ENCODE data around the gene UBE2A.

Gene UBE2A

DNA sequence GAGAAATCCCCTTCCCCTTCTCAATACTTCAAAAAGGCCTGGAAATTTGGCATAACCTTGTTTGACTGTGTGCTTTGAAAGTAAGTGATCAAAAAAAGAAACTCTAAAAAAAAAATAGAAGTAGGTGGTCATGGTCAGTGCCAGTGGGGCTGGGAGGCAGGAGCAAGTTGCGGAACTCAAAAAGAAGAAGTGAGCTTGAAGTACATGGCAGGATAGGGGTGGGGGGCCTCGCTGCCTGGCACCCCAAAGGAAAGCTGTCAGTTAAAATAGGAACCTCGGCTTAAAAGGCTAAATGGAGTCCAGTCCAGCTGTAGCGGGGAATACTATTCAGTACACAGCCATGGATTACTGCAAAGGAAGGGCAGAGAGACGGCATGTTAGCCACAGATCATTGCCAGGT is 44.1 kb downstream of the UBE2A start:
- TF ChIP-seq, protein P1, sequence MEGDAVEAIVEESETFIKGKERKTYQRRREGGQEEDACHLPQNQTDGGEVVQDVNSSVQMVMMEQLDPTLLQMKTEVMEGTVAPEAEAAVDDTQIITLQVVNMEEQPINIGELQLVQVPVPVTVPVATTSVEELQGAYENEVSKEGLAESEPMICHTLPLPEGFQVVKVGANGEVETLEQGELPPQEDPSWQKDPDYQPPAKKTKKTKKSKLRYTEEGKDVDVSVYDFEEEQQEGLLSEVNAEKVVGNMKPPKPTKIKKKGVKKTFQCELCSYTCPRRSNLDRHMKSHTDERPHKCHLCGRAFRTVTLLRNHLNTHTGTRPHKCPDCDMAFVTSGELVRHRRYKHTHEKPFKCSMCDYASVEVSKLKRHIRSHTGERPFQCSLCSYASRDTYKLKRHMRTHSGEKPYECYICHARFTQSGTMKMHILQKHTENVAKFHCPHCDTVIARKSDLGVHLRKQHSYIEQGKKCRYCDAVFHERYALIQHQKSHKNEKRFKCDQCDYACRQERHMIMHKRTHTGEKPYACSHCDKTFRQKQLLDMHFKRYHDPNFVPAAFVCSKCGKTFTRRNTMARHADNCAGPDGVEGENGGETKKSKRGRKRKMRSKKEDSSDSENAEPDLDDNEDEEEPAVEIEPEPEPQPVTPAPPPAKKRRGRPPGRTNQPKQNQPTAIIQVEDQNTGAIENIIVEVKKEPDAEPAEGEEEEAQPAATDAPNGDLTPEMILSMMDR (IDR thresholded peaks at IDR 0.05; ENCODE audit: insufficient read depth, low read length, missing control alignments) = no peak
- DNase-seq (ENCODE audit: low read depth, low spot score) = no peak
- ChIA-PET POLR2A (no interaction called here), CTCF (interaction anchor here (0.6 to 0.9 kb wide), 2 partner anchors 8 to 117 kb away, joined by 3 read pairs; no protein-coding TSS in a partner anchor)
- H3K4me3 ChIP-seq (ENCODE audit: low read depth, low read length) = no peak overlapping the region

DNA sequence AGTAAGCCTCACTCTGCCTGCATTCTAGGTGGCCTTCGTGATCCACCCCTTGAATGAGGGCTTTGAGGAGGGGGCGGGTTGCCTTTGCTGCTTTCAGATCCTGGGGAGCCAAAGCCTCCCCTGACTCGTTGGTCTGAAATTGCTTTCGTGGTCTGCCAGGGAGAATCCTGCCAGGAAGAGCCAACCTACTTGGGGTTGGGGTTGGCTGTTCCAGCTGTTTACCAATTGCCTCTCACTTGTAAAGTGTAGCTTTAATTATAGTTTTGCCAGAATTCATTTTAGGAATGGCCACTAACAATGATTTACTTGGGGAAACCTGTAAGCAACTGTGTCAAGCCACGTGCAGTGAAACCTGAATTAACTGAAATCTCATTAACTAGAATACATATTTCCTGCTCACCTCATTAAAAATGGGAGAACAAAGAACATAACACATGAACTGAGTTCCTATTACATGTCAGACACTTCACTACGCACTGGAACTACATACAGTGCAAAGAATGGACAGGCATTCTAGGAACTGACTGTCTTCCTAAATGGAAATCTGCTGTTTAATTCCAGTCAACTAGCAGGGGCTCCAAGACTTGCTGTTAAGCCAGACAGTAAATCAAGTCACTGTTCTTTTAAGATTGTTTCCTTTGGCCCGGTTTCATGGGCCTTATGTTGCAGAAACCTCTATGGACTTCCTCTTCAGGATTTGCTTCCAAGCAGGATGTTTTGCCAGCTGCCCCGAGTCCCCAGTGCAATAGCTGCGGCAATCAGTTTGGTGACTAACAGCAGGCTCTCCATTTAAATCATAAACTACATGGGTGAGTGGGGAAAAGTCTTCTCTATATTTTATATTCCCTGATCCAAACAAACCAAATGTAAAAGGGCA is 48.2 kb downstream of the UBE2A start:
- ChIA-PET CTCF (interaction anchor here (1.0 to 2.1 kb wide), 4 partner anchors 13 to 163 kb away, joined by 3 to 8 read pairs (median 5); no protein-coding TSS in a partner anchor), POLR2A (no interaction called here)
- no peak overlapping the region for H3K4me3 ChIP-seq (ENCODE audit: low read depth, low read length)
- TF ChIP-seq, protein P1 (IDR thresholded peaks at IDR 0.05; ENCODE audit: insufficient read depth, low read length, missing control alignments) = no peak
- DNase-seq (ENCODE audit: low read depth, low spot score) = no peak

DNA sequence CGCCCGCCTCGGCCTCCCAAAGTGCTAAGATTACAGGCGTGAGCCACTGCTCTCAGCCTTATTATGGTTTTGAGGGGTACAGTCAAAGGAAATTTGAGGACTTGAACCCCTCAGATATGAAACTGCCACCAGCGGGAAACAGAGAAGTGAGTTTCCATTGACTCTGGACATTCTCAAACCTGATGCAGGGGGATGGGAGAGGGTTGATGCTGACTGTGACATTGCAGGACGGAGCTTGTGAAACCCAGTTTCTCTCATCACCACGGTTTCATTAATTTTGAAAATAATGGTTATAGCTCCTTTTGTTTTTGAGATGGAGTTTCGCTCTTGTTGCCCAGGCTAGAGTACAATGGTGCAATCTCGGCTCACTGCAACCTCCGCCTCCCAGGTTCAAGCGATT is 50.1 kb downstream of the UBE2A start:
- TF ChIP-seq, protein P1 (IDR thresholded peaks at IDR 0.05; ENCODE audit: insufficient read depth, low read length, missing control alignments) = no peak
- POLR2A ChIA-PET = no interaction called here

DNA sequence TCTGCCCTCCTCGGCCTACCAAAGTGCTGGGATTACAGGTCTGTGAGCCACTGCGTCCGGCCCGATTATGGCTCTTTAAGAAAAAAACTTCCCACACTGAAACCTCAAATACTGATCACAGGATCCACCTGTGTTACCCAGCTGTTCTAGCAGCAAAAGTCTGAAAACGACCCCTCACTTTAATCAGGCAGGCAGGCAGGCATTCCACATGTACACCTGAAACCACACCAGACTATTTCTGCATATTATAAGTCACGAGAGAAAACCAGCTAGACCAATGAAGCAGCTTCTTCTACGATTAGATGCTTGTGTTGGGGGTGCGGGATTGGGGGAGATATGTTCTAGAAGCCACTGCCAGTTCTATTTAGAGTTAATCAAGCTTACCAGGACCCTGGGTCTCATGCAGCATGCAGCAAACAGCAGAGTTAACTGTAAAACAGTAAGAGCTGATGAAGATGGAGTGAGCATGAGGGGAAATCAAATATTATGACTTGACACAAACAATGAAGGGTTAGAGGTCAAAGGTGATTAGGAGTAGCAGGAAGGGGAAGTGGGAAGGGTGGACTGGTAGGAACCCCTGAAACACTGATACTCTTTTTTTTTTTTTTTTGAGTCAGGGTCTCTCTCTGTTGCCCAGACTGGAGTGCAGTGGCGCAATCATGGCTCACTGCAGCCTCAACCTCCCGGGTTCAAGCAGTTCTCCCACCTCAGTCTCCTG is 50.7 kb downstream of the UBE2A start:
- CTCF ChIA-PET = no interaction called here
- POLR2A ChIA-PET = no interaction called here
- TF ChIP-seq, protein P1 (IDR thresholded peaks at IDR 0.05; ENCODE audit: insufficient read depth, low read length, missing control alignments) = no peak
- no peak overlapping the region for H3K4me3 ChIP-seq (ENCODE audit: low read depth, low read length)
- no peak for DNase-seq (ENCODE audit: low read depth, low spot score)

More for the DNA sequence above, 50.1 kb downstream of the UBE2A start:
- no peak for DNase-seq (ENCODE audit: low read depth, low spot score)
- CTCF ChIA-PET = no interaction called here
- H3K4me3 ChIP-seq (ENCODE audit: low read depth, low read length) = no peak overlapping the region

DNA sequence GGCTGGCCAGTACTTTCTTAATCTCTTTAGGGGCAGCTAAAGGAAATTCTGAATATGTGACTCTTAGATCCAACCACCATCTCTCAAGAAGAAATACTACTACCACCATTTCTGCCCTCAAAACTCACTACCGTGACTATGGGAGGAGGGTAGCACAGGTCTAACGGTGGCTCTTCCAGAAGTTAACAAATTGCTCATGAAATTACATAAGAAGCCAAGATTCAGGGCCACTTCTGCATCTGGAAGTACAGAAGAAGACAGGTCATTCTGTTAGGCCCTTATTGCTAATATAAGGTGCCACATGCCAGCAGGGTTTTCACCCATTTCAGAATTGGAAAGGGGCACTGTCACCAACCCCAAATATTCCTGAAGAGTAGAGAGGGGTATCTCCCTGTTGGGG is 51.5 kb downstream of the UBE2A start:
- ChIA-PET POLR2A (no interaction called here), CTCF (no interaction called here)
- H3K4me3 ChIP-seq (ENCODE audit: low read depth, low read length) = no peak overlapping the region
- DNase-seq (ENCODE audit: low read depth, low spot score) = no peak
- TF ChIP-seq, protein P1 (IDR thresholded peaks at IDR 0.05; ENCODE audit: insufficient read depth, low read length, missing control alignments) = no peak
